ENCODE data around the gene DPYD. TPM values are rescaled to one million over a fixed set of nuclear protein-coding genes. Genes with fewer than 3 reads are reported as not detected.

The DPYD gene
- total RNA-seq, 1 experiment from 2014 or later: 0.46 TPM

GRCh38 chr1:97297611-97298010 lies 623.2 kb downstream of the DPYD start:
- no peak for DNase-seq (ENCODE audit: low spot score)
- Mint-ChIP-seq H3K9me3 (no peaks in the 10 kb centered on the region), H3K36me3 (no peaks in the 10 kb centered on the region), H3K4me3 (no peak overlapping the region), H3K4me1 (peaks cover 4% of the 10 kb centered on the region; the same call in 1 of the 2 replicates), H3K27me3 (ENCODE audit: low read depth) (no peaks in the 10 kb centered on the region), H3K27ac (no peak overlapping the region)
- ChIA-PET CTCF (interaction anchor here (1.0 kb wide), 1 partner anchor 159 kb away, joined by 3 read pairs; no protein-coding TSS in a partner anchor), POLR2A (interaction anchor here (0.6 kb wide), 1 partner anchor 423 kb away, joined by 3 read pairs; no protein-coding TSS in a partner anchor)
- no peak for TF ChIP-seq PRRX2 (CRISPR knock-in tag; IDR thresholded peaks at IDR 0.05)
- TF ChIP-seq ZNF281 (CRISPR knock-in tag; IDR thresholded peaks at IDR 0.05): no peak
- TF ChIP-seq MYBL2 (CRISPR knock-in tag; IDR thresholded peaks at IDR 0.05): no peak
- TF ChIP-seq CREB1 (CRISPR knock-in tag; IDR thresholded peaks at IDR 0.05): no peak
- TF ChIP-seq E2F4 (CRISPR knock-in tag; IDR thresholded peaks at IDR 0.05; ENCODE audit: borderline replicate concordance, low read depth): no peak
- no peak for TF ChIP-seq NFATC4 (CRISPR knock-in tag; IDR thresholded peaks at IDR 0.05)
- no peak for TF ChIP-seq ARID4B (CRISPR knock-in tag; IDR thresholded peaks at IDR 0.05; ENCODE audit: borderline replicate concordance)
- TF ChIP-seq FOXJ3 (CRISPR knock-in tag; IDR thresholded peaks at IDR 0.05; ENCODE audit: borderline replicate concordance): no peak
- TF ChIP-seq CTCF (IDR thresholded peaks at IDR 0.05): no peak
- TF ChIP-seq ZBTB21 (CRISPR knock-in tag; IDR thresholded peaks at IDR 0.05; ENCODE audit: borderline replicate concordance): no peak
- no peak for TF ChIP-seq IRF2 (CRISPR knock-in tag; IDR thresholded peaks at IDR 0.05; ENCODE audit: borderline replicate concordance, low read depth)
- no peak for ATAC-seq

GRCh38 chr1:97281962-97282361 lies 638.9 kb downstream of the DPYD start:
- ChIA-PET CTCF (interaction anchor here (1.5 kb wide), 1 partner anchor 38 kb away, joined by 4 read pairs; no protein-coding TSS in a partner anchor), POLR2A (no interaction called here)
- H3K36me3 Mint-ChIP-seq: peaks cover 5% of the 10 kb centered on the region
- no peaks in the 10 kb centered on the region for H3K4me1 Mint-ChIP-seq
- DNase-seq (ENCODE audit: low spot score) (no peak), ATAC-seq (no peak)
- H3K27me3 Mint-ChIP-seq (ENCODE audit: low read depth): no peaks in the 10 kb centered on the region
- no peak overlapping the region for H3K27ac Mint-ChIP-seq
- peaks cover 22% of the 10 kb centered on the region for H3K9me3 Mint-ChIP-seq
- H3K4me3 Mint-ChIP-seq: no peak overlapping the region
- TF ChIP-seq FOXK1 (CRISPR knock-in tag; IDR thresholded peaks at IDR 0.05): no peak
- TF ChIP-seq ZNF423 (CRISPR knock-in tag; IDR thresholded peaks at IDR 0.05): no peak
- TF ChIP-seq ZNF219 (CRISPR knock-in tag; IDR thresholded peaks at IDR 0.05; ENCODE audit: borderline replicate concordance): no peak
- TF ChIP-seq ESRRA (CRISPR knock-in tag; IDR thresholded peaks at IDR 0.05; ENCODE audit: borderline replicate concordance): no peak
- no peak for TF ChIP-seq ZSCAN18 (CRISPR knock-in tag; IDR thresholded peaks at IDR 0.05)
- TF ChIP-seq ZBTB43 (CRISPR knock-in tag; IDR thresholded peaks at IDR 0.05): no peak
- no peak for TF ChIP-seq ELF4 (CRISPR knock-in tag; IDR thresholded peaks at IDR 0.05; ENCODE audit: low read depth)

All from WTC11 (cell line).